ENCODE results near the gene GNG12. TPM values are rescaled to one million over a fixed set of nuclear protein-coding genes. Genes with fewer than 3 reads are reported as not detected.

GNG12 gene
- total RNA-seq, 1 donor from 2014 or later, result 73.2 TPM

DNA sequence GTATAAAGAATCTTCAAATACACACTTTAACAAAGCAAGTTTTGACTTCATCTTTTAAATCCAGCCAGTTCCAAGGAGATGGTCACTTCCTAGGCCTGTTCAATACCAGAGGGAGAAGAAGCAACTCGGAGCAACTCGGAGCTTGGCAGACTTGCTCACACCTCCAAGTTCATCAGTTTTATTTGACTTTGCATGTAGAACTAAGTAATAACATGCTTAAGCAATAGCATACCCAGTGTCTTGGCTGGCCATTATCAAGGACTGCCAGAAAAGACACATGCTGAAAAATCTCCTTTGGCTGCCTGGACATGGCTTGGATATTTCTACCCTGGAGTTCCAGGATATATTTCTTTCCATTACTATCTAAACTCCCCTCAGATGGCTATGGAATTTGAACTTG is 52.6 kb downstream of the GNG12 start:
- no peak for ATAC-seq

- ATAC-seq, result no peak
These were observed 55.8 kb downstream of the GNG12 start for GRCh38 chr1:67777440-67777839.

- no peak for ATAC-seq
These were observed 56.3 kb downstream of the GNG12 start for GRCh38 chr1:67777016-67777415.

DNA sequence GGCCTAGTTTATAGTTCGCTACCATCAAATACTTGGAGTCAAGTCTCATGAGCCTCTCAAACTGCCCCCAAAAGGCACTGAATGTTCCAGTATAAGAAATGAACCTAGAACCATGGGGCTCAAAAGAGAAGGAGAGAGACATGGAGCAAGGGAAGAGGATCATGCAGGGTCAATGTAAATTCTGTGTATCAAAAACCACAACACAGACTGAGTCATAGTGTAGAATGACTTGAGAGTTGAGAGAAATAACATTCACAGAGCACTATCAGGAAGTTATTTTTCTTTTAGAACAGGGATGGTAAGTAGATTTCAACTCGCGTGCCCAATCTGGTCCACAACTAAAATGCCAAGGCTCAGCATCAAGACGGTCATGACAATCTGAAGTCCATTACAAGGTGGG is 59.8 kb downstream of the GNG12 start:
- ATAC-seq, result no peak

- no peak for ATAC-seq
These were observed 61.5 kb downstream of the GNG12 start for GRCh38 chr1:67771749-67772148.

- ATAC-seq, result peak; percentile 94
These were observed 62.1 kb downstream of the GNG12 start for GRCh38 chr1:67771152-67771551.

- no peak for ATAC-seq
These were observed 63.5 kb downstream of the GNG12 start for GRCh38 chr1:67769633-67770256.

- ATAC-seq, result no peak
These were observed 64.8 kb downstream of the GNG12 start for GRCh38 chr1:67768480-67768879.

GRCh38 chr1:67767103-67767782 is 66.0 kb downstream of the GNG12 start:
- no peak for ATAC-seq

GRCh38 chr1:67766141-67766978 is 66.9 kb downstream of the GNG12 start:
- peak; percentile 24 for ATAC-seq

DNA sequence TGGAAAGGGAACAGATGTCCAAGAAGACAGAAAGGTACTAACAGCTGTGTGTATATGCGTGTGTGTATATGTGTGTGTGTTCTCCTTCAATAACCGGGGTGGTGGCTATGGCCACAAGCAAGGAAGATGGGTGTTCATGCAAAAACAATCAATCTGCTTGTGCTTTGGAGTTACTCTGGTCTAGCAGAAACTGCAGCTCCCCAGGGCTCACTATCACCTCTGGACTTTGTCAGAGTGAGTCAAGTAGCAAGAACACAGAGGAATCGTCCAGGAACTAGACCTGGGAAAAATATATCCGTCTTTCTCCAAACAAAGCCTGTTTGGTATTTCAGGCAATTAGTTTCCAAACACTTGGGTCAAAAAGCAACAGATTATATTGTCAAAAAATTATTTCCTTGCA is 68.6 kb downstream of the GNG12 start:
- no peak for ATAC-seq

GRCh38 chr1:67761730-67762129 is 71.5 kb downstream of the GNG12 start:
- ATAC-seq, result no peak

GRCh38 chr1:67761091-67761490 is 72.2 kb downstream of the GNG12 start:
- ATAC-seq, result peak; percentile 33

GRCh38 chr1:67760030-67760821 is 73.0 kb downstream of the GNG12 start:
- ATAC-seq, result peak; percentile 90

- ATAC-seq, result no peak
These were observed 73.6 kb downstream of the GNG12 start for GRCh38 chr1:67759692-67760029.

- no peak for ATAC-seq
These were observed 74.2 kb downstream of the GNG12 start for GRCh38 chr1:67759066-67759465.

- ATAC-seq, result no peak
These were observed 77.6 kb downstream of the GNG12 start for GRCh38 chr1:67755619-67756018.

DNA sequence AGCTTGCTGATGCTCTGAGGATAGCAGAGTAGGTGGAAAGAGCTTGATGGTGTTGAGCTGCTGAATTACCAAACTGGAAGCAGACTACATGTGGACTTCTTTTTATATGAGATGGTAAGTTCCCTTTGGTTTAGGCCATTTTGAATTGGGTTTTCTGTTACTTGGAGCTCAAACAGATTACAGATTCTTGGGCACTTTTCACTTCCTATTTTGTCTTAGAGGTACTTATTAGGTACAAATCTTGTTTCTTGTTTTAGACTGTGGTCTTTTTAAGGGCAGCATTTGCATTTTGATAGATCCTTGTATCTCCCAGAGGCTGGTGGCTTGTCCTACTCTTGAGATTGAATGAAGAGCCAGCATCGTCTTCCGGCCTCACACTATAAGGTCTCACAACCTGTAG is 78.1 kb downstream of the GNG12 start:
- no peak for ATAC-seq

- ATAC-seq, result no peak
These were observed 78.7 kb downstream of the GNG12 start for GRCh38 chr1:67754526-67754920.

DNA sequence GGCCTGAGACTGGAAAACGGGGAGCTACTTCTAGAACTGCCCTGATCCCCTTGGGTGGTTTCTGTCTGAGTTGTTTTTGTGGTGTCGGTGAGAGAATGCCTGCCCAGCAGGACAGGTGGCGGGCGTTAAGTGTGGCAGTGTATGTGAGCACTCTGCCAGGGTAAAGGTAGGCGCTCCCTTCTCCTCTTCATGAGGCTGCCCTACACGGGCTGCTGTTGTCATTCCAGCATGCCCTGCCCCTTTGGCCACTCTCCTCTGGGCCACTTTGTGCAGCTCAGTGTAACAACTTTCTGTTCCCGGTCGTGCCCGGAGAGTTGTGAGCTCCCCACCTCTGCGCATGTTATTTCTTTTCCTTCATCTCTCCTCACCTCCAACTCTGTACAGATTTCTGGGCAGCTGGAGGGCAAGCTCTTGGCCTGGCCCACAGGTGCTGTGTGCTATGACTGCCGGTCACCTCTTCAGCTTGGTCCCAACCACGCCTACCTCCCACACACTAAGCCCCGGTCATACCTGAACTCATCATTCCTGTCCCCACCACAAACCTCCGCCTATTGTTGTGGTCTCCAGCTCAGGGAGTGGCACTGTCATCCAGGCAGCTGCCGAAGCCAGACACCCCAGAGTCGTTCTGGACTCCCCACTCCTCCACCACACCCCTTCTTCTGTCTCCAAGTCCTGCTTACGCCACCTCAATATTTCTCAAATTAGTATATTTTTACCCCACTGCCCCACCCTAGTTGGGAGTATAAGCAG is 79.3 kb downstream of the GNG12 start:
- ATAC-seq, result peak; percentile 73

DNA sequence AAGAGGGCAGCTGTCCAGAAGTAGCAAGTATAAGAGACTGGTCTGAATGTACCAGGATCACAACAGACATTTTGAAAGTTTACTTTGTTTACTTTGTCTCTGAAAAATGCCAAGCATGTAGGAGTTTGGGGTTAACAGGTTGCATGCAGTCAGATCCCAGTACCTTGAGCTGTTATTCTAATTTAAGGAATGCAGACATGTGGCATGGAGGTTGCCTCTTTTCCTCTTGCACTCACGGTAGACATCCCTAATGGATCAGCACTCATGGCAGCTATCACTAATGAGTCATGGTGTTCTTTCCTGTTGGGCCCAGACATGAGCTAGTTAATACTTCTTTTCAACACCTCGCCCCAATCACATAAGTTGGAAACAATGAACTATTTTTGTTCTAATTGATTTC is 81.0 kb downstream of the GNG12 start:
- no peak for ATAC-seq

DNA sequence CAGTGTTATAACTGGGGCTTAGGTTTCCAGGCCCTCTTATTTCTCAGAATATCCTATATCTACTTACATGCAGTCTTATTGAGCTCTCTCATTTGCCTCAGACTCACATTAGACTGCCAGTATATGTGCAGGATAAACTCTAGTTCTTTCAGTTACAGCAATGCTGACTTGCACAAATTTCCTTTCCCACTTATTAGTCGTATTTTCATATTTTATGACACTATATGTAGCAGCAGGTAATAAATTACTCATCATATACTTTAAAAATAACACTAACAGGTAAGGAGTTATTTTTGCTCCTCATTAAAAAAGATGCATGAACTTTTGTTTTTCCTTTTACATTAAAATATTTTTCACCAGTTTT is 82.6 kb downstream of the GNG12 start:
- ATAC-seq, result no peak
